HG02840 (cell line): Measurements from ENCODE around the gene GNL2.

Experiments used
- ATAC-seq: cut with Tn5 transposase; IDR thresholded peaks from one replicate; pipeline ENCODE4 v1.9.1; 2021; ENCODE audit warnings: mild to moderate bottlenecking, moderate library complexity, moderate number of reproducible peaks; ENCODE audit not compliant: unreplicated experiment, low FRiP score

The GNL2 gene

DNA sequence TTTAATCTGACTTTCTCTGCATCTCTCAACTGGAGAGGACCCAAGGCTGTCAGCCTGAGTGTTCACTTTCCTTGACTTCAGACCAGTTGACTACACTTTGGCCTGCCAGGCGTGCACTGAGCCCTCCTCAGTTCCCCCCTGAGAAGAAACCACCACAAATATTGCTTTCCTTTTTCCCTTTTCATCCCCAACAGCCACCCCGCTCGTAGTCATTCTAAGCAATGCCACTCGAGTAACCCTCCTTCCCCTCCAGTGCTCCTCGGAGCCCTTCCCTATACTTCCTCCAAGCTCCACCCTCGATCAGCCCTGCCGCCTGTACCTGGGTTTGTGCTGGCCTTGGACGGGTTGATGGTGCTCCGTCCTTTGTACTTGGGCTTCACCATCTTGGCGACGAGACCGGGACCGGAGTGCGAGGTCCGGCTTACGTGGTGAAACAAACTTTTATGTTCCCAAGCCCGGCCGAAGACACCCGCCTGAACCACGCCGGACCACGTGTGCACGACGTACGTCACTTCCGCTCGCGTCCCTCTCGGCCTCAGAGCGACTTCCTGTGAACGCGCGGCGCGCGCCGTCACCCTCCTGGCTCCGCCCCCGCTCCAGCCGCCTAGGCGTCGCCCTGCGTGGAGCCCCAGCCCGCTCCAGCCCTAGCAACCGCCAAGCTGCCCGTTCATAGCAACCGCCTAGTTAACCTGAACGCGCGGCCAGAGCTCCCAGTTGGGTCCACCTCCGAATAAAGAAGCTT is at the start of gene GNL2:
GNL2 (minus strand) TSS at position 498 of the 742 bp plus-strand sequence; CDS start at position 383, 115 bp downstream.
- ATAC-seq: peak; percentile 96

DNA sequence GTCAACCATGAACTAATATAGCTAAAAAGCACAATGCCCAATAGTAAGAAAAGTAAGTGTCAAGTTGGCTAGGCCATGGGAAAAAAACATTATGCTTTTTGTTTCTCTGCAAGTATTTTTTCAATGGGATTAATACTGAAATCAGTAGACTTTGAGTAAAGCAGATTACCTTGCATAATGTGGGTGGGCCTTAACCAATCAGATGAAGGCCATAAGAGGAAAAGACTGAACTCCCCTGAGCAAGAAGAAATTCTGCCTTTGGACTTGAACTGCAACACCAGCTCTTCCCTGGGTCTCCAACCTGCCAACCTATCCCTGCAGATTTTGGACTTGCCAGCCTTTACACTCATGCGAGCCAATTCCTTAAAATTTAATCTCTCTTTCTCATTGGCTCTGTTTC is 45.3 kb upstream of the GNL2 start:
- no peak for ATAC-seq

DNA sequence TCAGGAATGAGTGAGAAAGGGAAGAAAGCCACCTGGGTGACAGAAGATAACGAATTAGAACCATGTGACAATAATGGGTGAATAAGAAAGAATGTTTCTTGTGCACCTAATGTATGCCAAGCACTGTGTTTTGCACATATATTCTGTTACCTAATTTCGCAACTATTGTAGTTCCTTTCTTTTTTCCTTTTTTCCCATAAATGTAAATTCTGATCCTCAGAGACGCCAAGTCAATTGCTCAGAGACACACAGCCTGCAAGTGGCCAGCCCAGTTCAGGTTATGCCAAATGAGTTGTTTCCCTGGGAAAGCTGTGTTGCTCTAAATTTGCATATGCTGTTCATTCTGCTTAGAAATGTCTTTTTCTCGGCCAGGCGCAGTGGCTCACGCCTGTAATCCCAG is 40.7 kb upstream of the GNL2 start:
- ATAC-seq: no peak

DNA sequence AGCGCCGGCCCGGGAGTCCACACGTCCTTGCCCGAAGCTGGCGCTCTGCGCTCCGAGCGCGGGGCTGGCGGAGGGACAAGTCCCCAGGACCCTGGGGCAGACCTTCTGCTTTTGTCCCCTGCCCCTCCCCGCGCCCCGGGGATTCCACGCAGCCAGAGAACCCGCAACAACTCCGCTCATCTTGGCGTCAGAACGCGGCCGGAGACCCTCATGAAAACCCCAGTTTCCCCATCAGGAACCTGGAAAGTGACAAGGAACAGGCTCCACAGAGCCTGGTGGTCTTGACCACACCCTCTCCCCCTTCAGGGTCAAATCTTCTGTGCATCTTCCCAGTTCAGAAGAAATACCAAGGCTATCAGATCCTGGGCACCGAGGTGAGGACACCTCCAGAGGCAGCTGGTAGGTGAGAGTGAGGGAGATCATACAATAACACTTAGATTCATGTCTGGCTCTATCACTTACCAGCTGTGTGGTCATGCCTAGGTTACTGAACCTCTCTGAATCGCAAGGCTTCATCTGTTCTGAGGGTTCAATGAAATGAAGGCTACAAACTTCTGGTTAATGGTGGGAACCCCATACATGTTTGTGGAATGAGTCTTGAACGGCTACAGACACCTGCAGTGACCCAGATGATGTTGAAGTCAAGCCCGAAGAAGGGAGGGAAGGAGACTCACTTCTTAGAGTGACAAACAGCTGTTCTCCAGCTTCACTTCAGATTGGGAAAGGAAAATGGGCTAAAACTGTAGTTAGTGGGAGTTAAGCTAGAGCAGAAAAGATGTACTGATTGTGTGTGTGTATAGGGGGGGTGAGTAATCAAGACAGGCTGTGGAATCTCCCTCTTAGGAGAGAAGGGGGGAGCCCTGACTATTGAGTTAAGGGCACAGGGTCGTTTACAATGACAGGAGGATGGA is 39.5 kb upstream of the GNL2 start:
- no peak for ATAC-seq

DNA sequence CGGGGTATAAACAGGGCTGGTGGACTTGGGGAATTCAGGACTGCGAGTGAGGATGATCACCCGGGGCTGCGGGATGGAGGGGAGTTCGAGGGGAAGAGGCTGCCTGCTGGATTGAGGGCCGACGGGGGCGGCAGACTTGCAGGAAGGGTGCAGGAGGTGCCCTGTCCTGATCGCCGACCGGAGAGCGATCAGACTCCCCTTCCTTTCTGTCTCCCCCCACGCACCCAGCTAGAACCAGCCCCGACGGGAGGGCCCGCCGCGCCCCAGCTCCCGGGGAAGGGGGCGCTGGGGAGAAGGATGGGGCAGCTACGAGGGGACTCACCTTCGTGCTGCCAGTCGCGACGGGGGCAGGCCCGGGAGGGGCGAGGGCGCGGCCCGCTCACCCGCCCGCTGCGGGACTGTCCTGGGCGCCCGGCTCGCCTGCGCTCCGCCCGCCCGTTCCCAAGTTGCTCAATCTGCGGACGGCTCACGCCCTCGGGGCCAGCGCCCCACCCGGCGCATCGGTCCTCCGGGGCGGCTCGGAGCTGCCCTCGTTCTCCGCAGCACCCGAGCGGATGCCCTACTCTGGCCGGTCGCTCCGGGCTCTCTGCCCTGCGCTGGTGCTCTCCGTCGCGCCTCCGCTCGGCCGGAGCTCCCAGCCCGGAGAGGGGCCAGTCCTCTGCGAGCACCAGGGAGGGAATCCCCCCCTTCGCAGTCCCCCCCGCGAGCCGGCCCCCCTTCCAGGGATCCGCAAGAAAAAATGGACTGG is 38.7 kb upstream of the GNL2 start, which contains the start of gene RSPO1:
RSPO1 (minus strand) TSS at position 649 of the 748 bp plus-strand sequence. CDS start 5,231 bp downstream, outside the sequence.
- ATAC-seq: no peak

DNA sequence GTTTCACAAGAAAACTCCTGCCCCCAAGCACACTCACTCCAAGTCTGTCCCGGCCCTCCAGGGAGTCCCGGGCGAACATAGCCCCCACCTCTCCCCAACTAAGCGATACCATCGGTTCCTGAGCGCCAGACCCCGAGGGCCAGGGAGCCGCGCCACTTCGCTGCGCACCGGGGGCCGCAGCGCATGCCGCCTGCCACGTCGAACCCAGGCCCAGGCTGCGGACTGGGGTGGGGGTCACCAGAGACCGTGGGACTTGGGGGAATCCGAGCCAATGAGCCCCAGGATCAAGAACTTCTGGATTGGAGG is 38.2 kb upstream of the GNL2 start:
- no peak for ATAC-seq

DNA sequence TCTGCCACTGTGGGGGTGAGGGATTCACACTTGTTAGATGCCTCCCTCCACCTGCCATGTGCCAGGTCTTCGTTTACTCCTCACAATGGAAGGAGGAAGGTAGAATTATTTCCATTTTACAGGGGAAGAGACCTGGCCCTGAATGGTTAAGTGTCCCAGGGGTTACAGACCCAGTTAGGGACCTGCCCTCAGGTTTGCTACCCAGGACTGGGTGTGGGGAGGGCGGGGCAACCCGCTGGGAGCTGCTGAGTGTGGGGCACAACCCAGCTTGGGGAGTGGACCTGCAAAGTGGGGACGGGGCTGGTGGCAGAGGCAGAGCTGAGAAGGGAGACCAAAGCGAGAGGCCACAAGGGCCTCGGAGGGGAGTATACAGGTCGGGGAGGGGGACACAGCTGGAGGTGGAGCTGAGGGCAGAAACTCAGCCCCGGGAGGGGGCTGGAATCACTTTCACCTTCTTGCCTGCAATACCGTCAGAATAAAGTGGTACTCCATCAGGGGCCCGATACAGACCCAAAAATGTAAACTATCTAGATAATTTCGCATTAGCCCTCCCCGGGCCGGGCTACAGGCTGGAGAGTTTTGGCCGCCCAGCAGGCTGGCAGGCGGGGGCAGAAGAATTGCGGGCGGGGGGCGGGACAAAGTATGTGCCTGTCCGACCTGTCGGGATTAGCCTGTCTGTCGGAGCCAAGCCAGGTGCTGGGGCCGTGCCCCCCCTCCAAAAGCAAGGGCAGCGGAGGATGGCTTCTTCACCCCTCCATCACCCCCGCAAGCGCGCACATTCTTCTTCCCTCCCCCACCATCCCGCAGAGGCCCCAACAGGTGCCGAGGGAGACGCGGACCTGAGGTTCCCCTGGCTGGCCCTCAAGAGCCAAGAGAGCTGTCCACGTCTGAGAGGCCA is 37.6 kb upstream of the GNL2 start:
- ATAC-seq: no peak

DNA sequence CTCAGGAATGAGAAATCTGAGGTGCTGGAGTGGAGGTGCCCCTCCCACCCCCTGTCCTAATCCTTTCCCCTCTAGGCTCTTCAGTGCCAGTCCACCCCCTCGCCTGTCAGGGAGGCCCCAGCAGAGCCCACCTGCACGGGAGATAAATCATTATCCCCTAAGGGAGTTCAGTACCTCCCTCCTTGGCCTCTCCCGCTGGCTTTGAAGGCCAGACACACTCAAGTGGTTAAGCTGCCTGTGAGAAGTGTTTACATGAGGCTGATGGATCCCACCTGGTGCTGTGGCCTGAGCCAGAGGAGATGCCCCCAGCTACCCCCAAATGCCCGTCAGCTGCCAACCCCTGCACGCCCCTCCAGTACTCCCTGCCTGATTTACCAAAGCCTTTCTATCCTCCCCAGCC is 35.3 kb upstream of the GNL2 start:
- ATAC-seq: no peak

DNA sequence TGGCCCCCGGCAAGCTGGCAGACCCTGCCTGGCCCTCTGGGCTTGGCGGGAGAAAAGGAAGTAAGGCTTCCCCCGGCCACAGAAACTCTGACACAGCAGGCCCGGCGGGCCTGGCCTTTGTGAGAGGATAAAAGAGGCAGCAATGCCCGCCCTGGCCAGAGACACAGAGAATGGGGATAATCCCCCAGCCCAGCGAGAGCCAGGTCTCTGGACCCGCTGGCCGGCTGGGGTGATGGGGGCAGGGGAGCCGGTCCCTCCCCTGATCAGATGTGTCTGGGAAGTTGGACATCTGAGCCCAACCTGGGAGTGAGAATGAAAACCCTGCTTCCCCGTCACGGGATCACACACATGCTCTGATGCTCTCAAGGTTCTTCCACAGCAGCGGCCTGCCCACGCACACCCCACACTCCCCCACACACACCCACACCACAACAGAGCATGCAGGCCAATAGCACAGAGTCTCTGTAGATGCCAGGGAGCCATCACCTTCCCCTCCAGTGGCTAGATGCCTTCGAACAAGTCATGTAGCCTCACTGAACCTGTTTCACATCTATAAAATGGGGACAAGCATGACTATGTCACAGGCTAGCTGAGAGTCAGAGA is 34.8 kb upstream of the GNL2 start:
- ATAC-seq: no peak

DNA sequence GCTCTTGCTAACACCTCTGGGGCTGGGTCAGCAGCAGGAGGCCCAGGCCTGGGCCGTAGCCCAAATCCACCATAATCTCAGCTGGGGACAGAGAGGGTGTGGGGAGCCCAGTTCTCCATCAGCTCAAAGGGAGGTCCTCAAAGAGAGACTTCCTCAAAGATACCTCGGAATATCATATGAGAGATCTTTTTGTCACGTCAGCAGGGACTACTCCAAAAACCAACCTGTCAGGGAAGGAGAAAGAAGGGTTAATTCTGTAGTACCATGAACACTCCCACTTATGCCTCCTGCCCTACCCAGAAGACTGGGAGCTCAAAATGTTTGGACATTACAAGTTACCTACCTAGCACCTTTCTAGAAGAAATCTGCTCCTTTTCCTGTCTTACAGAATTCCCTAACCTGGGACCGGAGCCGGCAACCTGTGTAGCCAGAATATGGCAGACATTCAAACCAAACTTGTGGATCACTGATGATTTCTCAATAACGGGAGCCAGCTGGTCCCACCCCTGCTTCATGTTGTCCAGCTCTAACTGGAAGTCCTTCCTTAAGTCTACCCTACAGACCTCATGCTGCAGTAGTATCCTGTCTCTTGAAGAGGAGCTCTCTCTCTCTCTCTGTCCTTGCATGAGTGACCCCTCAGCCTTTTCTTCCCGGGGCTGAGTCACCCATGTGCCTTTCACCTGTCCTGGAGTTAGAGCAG is 34.1 kb upstream of the GNL2 start:
- no peak for ATAC-seq

DNA sequence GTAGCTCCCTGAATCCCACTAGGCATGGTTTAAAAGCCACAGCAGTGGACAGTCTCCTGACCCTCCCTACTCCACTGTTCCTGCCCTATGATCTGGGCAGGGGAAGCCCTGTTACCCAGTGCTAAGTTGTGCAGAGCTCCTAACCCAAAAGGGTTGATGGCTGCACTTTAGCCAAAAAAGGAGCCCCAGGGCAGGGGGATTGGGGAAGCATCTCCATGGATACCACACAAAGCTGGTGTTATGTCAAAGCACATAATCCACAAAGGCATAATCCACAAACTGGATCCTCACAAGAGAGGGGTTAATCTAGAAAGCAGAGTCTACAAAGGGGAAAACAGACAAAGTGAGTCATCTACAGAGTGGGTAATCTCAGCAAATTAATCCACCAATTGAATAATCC is 33.3 kb upstream of the GNL2 start:
- no peak for ATAC-seq

DNA sequence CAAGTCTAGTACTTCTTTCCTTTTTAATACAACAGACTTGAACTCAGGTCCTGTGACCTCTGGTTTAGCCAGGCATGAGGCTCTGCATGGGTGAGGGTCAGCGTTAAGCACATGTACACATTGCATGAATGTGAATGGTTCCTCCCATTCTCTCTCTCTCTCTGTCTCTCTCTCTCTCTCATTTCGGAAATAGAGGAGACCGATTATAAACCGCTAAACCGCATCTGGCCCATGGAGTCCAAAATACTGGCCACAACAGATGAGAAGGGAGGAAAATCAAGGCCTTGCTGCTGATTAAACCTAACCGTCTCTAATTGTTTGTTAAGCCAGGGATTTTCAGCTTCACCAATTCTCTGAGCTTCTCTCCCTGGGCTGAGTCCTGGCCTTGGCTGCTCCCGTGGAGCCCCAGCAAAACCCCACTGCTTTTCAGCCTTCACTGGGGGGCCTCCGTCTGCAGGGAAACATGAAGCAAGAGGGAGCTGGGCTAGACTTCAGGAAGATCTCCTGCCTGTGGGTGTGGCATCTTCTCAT is 32.4 kb upstream of the GNL2 start:
- no peak for ATAC-seq

DNA sequence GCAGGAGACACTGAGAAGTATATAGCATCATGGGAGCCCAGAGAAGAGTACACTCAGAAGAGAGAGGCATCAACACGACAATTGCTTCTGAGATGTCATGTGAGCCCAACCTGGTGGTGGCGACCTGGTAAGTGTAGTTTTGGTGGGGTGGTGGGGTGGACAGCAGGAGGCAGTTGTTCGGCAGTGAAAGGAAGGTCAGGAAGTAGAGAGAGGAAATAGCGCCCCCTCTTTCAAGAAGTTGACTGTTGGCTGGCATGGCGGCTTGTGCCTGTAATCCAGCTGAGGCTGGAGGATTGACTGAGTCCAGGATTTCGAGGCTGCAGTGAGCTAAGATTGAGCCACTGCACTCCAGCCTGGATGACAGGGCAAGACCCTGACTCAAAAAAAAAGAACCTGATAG is 26.4 kb upstream of the GNL2 start:
- no peak for ATAC-seq

DNA sequence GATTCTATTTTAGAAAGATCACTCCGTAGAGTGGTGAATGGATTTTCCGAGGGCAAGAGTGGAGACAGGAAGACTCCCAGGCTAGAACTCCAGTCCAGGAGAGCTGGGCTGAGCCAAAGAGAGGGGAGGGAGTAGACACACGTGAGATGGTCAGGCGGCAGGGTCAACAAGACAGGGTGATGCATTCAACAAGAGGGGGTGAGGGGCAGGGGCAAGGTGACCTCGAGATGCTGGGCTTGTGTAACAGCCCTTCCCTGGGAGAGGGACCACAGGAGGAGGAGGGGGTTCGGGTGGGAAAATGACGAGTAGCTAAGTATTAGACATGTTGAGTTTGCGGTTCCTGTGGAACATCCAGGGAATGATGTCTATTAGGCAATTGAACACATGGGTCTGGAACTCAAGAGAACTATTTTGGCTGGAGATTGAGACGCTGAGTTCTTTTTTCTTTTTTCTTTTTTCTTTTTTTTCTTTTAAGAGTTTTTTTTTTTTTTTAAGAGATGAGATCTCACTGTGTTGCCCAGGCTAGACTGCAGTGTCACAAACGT is 25.7 kb upstream of the GNL2 start:
- no peak for ATAC-seq

DNA sequence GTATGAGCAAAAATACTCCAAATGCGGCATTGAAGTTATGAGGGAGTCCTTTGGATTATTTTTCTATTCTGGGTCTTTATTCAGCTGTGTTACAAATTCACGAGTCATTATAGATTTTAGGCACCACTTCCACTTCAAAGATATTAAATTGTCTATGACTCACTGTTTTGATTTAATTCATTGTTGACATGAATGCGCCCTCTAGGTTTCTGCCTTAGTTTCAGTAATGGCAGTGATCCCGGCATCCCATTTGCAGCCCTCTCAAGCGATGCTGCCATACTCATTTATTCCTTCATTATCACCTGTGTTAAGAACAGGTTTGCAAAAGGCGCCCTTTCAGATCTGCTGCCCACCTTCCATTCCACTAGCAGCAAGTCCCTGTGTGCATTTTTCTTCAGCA is 25.0 kb upstream of the GNL2 start:
- no peak for ATAC-seq

DNA sequence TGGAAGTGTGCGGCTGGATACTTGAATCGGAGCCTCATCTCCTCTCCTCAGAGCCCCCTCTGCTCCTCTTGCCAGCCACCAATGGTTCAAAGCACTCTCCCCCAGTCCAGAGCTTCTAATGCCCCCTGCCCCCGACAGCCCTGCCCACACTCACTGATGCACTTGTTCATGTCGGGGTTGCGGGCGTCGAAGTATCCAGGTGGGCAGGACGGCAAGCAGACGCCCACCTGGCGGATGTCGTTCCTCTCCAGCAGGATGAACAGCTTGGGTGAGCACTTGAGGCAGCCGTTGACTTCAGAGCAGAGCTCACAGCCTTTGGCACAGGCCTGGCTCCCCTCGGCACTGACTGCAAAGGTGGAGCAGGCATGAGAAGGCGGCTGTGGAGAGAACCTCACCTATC is 20.6 kb upstream of the GNL2 start:
- no peak for ATAC-seq

DNA sequence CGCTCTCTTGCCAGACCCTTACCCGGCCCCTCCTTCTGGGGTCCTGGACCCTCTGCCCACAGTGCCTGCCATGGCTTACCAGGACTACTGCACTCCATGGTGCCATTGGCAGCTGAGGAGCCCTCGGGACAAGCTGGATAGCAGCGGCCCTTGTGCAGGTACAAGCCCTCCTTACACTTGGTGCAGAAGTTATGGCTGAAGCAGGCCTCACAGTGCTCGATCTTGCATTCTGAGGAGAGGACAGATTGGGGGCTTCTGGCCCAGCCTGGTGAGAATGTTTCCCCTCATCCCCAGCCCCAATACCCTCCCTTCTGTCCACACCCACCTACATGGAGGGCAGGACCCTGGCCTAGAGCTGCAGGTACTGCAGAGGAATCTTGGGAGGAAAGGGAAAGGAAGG is 18.4 kb upstream of the GNL2 start:
- ATAC-seq: no peak

DNA sequence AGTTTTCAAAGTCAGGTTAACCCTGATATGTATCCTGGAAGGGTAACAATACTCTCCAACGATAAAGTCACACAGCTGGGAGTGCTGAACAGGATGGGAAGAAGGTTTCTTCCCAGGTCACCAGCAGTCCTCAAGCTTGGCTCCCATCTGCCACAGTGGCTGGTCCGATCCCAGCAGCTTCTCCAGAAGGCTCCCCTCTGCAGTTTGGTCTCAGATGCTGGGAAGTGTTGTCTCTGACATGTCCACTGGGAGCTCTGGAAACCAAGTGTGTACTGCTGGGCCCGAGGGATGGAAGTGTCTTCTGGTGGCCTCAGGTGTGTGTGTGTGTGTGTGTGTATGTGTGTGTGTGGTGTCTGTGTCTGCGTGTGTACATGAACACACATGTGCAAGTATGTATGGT is 16.4 kb upstream of the GNL2 start:
- no peak for ATAC-seq

DNA sequence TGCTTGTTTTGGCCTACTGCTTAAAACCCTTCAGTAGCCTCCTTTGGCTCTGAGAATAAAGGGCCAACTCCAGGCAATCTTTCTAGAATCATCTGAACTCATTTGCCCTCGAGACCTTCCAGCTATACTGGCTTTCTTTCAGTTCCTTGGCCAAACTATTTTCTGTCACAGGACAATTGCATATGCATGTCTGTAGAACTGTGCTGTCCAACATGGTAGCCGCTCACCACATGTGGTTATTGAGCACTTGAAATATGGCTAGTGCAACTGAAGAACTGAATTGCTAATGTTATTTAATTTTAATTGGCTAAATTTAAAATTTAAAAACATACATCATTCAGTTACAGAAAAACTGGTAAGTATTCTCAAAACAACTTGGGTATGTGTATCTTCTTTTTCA is 14.3 kb upstream of the GNL2 start:
- ATAC-seq: no peak
